HuH-7 (cell line): Measurements from ENCODE around the gene MOB2.

Experiments used
- DNase-seq: peaks from one replicate; pipeline ENCODE4 v3.0.0; 2011; ENCODE audit warnings: low spot score

MOB2 gene

GRCh38 chr11:1503708-1504104 is 17.1 kb upstream of the MOB2 start:
- no peak for DNase-seq

- no peak for DNase-seq
Observed at GRCh38 chr11:1502954-1503707, 16.6 kb upstream of the MOB2 start.

- no peak for DNase-seq
Observed at GRCh38 chr11:1502168-1502953, 15.8 kb upstream of the MOB2 start.

- DNase-seq, result no peak
Observed at GRCh38 chr11:1501421-1502167, 15.0 kb upstream of the MOB2 start.

- DNase-seq, result no peak
Observed at GRCh38 chr11:1500466-1501420, 14.2 kb upstream of the MOB2 start.

- no peak for DNase-seq
Observed at GRCh38 chr11:1499899-1500298, 13.3 kb upstream of the MOB2 start.

- no peak for DNase-seq
Observed at GRCh38 chr11:1499261-1499890, 12.8 kb upstream of the MOB2 start.

GRCh38 chr11:1498262-1498661 is 11.7 kb upstream of the MOB2 start:
- no peak for DNase-seq

GRCh38 chr11:1497600-1497999 is 11.0 kb upstream of the MOB2 start:
- no peak for DNase-seq

GRCh38 chr11:1496761-1497095 is 10.1 kb upstream of the MOB2 start:
- DNase-seq, result no peak

GRCh38 chr11:1496091-1496760 is 9.6 kb upstream of the MOB2 start:
- no peak for DNase-seq

- DNase-seq, result no peak
Observed at GRCh38 chr11:1494650-1495049, 8.1 kb upstream of the MOB2 start.

- no peak for DNase-seq
Observed at GRCh38 chr11:1493650-1494244, 7.2 kb upstream of the MOB2 start.

GRCh38 chr11:1491379-1491778 is 4.8 kb upstream of the MOB2 start:
- no peak for DNase-seq

- DNase-seq, result no peak
Observed at GRCh38 chr11:1490651-1491050, 4.1 kb upstream of the MOB2 start.

GRCh38 chr11:1488575-1489180 is 2.1 kb upstream of the MOB2 start:
- no peak for DNase-seq

GRCh38 chr11:1487851-1488574 is 1.4 kb upstream of the MOB2 start:
- DNase-seq, result no peak

GRCh38 chr11:1487091-1487850 is 692 bp upstream of the MOB2 start:
- DNase-seq, result no peak

- DNase-seq, result no peak
Observed at GRCh38 chr11:1485504-1485885, 1.1 kb downstream of the MOB2 start.
